NCI-H2196 (cell line): Measurements from ENCODE around the gene ANKFY1.
"Not testable (repeated sequence)": the region's sequence is repeated elsewhere in the genome, so short reads cannot be mapped to it uniquely, and the experiment has no call there.

ENCODE experiments used
- DNase-seq: peaks from one replicate; lab custom pipeline; 2025; ENCODE audit not compliant: unreplicated experiment; lab: John Stamatoyannopoulos, UW

Gene ANKFY1

DNA sequence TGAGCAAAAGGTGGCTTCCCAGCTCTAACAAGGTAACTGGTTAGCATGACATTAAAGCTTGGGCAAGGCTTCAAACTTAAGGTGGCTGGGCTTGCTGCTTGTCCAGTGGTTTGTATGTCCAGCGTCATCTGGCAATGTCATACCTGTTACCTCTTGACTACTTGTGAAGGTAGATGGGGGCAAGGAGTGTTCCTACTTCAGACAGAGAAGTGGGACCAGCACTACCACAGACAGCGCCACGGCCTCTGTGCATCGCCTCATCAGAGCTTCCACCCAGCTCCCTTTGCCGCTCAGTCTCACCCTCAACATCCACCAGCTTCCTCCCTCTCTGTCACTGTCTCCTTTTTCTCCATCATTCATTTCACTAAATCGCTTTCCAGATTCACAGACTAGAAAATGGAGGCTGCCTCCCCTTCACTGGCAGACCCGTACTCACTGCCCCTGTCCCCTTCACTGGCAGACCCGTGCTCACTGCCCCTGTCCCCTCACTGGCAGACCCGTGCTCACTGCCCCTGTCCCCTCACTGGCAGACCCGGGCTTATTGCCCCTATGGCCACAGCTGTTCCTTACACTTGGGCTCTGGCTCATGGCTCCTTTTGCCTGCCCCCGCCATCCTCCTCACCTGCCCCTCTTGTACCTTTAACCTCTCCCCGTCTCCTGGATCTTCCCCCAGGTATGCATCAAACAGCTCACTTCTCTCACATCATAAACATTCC lies 106.0 kb downstream of the ANKFY1 start:
- DNase-seq = no peak

- no peak for DNase-seq
These were observed 106.9 kb downstream of the ANKFY1 start for GRCh38 chr17:4156750-4157381.

DNA sequence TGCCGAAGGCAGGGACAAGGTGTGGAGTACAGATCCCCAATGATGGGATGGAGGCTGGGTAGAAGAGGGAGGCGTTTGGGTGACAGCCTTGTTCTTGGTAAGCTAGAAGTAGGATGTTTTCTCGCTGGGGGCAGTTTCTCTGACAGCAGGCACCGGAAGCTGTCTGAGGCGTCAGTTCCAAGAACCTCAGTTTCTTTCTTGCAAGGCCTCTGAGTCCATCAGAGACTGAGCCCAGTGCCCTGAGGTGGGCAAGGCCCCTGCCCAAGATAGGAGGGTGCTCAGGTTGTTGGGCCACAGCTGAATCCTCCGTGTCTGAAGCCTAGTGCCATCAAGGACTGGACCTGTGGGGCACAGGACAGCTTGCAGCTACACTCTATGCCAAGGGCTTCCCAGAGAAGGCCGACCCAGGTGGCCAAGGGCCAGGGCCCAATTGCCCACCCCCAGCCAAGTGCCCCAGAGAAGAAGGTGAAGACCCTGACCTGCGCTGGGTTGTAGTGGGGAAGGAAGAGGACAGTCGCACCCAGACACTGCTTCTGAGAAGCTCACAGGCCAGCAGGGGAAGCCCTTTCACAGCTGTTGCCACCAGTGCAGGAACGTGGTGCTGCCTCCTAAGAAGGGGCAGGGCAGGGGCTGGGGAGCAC lies 107.7 kb downstream of the ANKFY1 start:
- DNase-seq = no peak

- no peak for DNase-seq
These were observed 109.6 kb downstream of the ANKFY1 start for GRCh38 chr17:4154201-4154600.

GRCh38 chr17:4152471-4152870 lies 111.3 kb downstream of the ANKFY1 start:
- DNase-seq = no peak

DNA sequence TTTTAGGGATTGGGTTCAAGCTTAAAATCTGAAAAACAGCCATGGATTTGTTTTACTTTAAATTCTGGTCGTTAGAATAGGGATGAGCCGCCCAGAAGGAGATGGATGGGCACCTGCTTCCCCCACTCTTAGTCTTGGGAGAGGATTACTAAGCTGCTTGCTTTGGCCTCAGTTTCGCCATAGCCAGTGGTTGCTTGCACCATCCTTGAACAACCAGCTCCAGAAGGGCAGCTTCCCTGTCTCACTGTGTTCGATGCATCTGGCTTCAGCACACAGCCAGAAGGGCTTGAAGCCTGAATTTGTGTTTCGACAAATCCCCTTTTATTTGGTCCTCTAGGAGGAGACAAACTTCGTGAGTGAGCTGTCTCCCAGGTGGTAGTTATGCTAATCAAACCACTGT lies 113.7 kb downstream of the ANKFY1 start:
- no peak for DNase-seq

DNA sequence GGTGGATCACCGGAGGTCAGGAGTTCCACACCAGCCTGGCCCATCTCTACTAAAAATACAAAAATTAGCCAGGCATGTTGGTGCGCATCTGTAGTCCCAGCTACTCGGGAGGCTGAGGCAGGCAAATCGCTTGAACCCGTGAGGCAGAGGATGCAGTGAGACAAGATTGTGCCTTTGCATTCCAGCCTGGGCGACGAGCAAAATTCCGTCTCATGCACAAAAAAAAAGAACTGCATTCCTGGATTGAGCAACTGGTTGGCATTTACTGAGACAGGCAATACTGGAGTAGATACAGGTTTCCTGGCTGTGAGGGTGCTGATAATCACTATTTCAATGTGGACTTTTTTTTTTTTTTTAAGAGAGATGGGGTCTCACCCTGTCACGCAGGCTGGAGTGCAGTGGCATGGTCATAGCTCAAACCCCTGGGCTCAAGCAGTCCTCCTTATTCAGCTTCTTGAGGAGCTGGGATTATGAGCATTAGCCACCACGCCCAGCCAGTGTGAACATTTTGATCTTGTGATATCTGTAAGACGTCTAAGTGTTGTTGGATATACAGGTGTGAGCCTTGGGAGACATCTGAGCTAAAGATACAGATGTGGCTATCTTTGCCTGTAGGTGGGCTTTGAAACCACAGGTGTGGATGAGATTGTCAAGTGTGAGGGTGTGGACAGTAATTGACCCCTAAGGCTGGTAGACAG lies 115.0 kb downstream of the ANKFY1 start:
- DNase-seq = no peak

DNA sequence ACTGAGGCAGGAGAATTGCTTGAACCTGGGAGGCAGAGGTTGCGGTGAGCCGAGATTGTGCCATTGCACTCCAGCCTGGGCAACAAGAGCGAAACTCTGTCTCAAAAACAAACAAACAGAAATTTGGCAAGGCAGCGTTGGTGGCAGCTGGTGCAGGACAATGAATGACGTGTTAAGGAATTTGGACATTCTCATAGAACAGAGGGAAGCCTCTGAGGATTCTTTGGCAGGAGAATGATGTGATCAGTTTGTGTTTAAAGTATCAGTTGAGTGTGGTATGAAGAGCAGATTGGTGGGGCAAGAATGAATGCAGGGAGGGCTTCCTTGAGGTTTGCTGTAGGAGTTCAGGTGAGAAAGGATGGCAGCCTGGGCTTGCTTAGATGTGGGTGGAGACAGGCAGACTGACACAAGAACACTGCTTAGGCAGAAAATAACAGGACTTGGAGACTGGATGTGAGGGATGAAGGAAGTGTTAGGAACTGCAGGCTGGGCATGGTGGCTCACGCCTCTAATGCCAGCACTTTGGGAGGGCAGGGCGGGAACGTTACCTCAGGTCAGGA lies 115.9 kb downstream of the ANKFY1 start:
- DNase-seq = no peak

DNA sequence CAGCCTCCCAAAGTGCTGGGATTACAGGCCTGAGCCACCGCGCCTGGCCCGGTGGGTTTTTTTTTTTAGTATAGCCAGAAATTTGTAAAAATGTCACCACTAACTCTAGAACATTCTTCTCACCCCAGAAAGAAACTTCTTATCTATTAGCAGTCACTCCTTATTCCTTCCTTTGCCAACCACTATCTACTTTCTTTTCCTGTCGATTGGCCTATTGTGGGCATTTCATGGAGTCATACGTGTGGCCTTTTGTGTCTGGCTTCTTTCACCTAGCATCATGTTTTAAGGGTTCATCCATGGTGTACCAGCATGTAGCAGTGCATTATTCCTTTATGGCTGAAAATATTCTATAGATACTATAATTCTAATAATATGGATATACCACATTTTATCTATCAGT lies 117.1 kb downstream of the ANKFY1 start:
- DNase-seq = no peak

DNA sequence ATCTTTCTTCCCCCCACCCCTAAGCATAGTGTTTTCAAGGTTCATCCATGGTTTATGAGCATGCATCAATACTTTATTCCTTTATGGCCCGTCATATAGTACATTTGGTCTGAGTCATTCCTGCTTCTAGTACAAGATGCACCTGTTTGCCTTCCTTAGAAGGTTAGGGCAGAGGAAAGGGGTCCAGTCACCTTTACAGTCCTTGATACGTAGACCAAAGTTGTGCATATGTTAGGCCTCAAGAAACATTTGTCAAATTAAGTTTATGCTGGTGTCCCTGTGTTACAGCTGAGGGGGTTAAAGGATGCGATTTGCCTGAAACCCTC lies 119.4 kb downstream of the ANKFY1 start:
- no peak for DNase-seq

DNA sequence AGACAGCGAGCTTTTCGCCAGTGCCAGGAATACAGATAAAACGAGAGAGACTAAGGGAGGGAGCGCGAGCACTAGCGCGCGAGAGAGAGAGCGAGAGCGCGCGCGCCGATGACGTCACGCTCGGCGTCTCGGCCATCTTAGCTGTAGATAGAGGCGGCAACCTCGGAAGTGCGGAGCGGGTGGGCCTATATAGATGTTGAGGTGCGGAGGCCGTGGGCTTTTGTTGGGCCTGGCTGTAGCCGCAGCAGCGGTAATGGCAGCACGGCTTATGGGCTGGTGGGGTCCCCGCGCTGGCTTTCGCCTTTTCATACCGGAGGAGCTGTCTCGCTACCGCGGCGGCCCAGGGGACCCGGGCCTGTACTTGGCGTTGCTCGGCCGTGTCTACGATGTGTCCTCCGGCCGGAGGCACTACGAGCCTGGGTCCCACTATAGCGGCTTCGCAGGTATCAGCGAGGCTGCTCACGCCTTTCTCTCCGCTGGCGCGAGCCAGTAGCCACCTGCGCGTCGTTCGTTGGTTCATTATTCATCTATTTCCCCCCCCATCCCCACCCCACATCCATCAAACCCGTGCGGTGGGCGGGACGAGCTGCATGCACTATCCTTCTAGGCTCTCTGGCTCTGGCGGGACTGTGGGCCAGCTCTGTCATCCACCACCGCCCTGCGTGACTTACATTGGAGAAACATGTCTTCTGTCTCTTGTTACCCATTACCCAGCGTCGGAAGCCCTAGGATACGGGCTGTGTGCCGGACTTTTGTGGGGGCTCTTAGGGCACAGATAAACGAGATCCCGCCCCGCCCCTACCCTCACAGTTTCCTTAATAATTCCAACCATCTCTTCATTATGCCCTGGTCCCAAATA lies 120.0 kb downstream of the ANKFY1 start:
- peak; percentile 79 for DNase-seq

GRCh38 chr17:4142107-4142900 lies 121.5 kb downstream of the ANKFY1 start:
- no peak for DNase-seq

GRCh38 chr17:4140125-4140524 lies 123.7 kb downstream of the ANKFY1 start:
- no peak for DNase-seq

DNA sequence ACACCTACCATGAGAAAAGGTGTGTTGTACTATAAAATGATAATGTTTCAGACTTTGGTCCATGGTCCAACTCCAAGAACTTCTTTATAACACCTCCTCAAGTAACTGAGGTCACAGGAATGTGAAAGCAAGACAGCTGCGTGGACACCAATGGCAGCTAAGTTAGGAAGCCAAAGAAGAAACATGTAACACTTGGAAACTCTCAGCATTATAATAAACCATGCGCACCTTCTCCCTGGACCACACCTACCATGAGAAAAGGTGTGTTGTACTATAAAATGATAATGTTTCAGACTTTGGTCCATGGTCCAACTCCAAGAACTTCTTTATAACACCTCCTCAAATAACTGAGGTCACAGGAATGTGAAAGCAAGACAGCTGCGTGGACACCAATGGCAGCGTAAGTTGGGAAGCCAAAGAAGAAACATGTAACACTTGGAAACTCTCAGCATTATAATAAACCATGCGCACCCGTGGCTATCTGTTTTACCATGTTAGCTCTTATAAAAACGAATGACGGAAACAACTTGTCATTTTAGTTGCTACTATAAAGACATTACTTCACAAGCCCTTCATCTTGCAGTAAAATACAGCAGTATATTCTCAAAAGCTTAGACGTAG lies 124.8 kb downstream of the ANKFY1 start:
- DNase-seq = not testable (repeated sequence)

DNA sequence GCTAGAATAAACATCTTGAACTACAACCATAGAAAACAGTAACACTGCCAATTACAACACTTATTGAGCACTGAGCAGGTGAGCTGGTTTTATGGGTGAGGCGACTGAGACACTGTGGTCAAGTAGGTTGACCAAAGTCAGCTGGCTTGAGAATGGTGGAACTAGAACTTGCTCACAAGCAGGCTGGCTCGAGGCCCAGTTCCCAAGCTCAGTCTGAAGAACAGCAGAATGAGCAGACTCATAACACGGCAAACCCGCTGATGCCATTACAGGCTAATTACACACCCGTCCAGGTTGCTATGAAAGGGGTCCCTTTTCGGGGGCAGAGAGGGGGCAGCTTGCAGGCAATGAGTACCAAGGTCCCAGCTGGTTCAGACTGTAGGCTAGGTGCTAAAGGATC lies 127.4 kb downstream of the ANKFY1 start:
- DNase-seq = peak; percentile 54

- DNase-seq = no peak
These were observed 128.3 kb downstream of the ANKFY1 start for GRCh38 chr17:4135489-4135888.

DNA sequence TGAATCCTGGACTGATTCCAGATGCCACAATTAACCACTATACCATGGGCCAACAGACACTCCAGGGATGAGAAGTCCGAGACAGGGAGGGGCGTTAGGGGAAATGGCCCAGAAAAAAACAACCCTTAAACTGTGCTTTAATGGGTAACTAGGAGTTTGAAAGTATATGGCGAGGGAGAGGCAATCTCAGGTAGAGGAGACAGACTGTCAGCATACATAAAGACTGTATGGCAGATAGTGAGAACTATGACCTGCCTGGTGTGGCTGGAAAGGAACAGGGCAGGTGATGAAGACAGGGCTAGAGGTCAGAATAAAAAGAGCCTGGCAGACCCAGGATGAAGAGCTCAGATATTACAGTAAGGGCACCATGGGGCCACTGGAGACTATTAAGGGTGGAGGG lies 129.1 kb downstream of the ANKFY1 start:
- no peak for DNase-seq

GRCh38 chr17:4130715-4131114 lies 133.1 kb downstream of the ANKFY1 start:
- DNase-seq = no peak

DNA sequence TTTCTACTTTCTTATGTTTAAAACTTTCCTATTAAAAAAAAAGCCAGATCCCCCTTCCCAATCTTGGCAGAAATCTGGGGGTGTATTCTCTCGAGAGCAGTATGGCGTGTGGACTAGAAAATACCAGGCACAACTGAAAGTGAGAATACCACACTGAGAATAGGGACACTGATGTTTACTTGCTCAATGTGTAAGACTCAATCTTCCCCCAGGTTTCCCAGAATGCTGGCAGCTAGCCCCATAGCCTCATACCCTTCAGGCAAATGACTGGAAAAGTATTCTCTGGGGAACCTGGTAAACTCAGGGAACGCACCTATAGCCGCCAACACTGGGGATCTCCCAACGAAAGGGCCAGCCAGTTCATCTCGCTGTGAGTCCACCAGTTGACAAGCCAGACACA lies 136.2 kb downstream of the ANKFY1 start:
- DNase-seq = no peak
